Esophagus squamous epithelium (tissue), 5 donors: ENCODE measurements around the gene CLCN2. TPM values are rescaled to one million over a fixed set of nuclear protein-coding genes. Genes with fewer than 3 reads are reported as not detected.

Experiments
- DNase-seq: peaks from one replicate; lab custom pipeline; 2025; lab: John Stamatoyannopoulos, UW
- H3K27ac ChIP-seq, 4 donors: fragments of 200-600 bp; sonication (generic); one replicate each; pipeline ENCODE4 v1.5.1; 2016 to 2019; ENCODE audit warnings: mild to moderate bottlenecking in 1 of 4
- H3K27me3 ChIP-seq, 4 donors: fragments of 200-600 bp; sonication (generic); 1 replicate in 3 of 4; 2 replicates in 1 of 4; pipeline versions ENCODE4 v1.5.1 to v1.6.0; 2017 to 2021; ENCODE audit warnings: antibody characterized with exemption in 1 of 4
- H3K36me3 ChIP-seq, 3 donors: fragments of 200-600 bp; sonication (generic); one replicate each; pipeline ENCODE4 v1.5.1; 2016 to 2019
- H3K4me1 ChIP-seq, 3 donors: fragments of 200-600 bp; sonication (generic); one replicate each; pipeline ENCODE4 v1.5.1; 2017 to 2019
- H3K4me3 ChIP-seq, 4 donors: fragments of 200-600 bp; sonication (generic); 1 replicate in 3 of 4; 2 replicates in 1 of 4; pipeline ENCODE4 v1.5.1; 2016 to 2019; ENCODE audit warnings: mild to moderate bottlenecking in 2 of 4, moderate library complexity in 1 of 4
- H3K9me3 ChIP-seq, 3 donors: fragments of 200-600 bp; sonication (generic); one replicate each; pipeline ENCODE4 v1.5.1; 2016 to 2019
- POLR2A ChIP-seq, 4 donors: fragments of 450-650 bp; IDR thresholded peaks; one replicate each; pipeline ENCODE4 v1.6.1; 2017; ENCODE audit warnings: antibody characterized with exemption in 4 of 4, mild to moderate bottlenecking in 4 of 4, moderate library complexity in 3 of 4
- WGBS, 2 donors: methylation state at CpG; one replicate each; pipeline ENCODE4 v1.1.5; 2018; 5-methylcytosine and 5-hydroxymethylcytosine counted together
- intact Hi-C: fragments of 100-400 bp; cut with DNase I; formaldehyde crosslinking; loops from one replicate; pipeline ENCODE4 v1.15.0; 2022
- total RNA-seq, 4 donors: library from RNA; depleted of rRNA; stranded (reverse); fragments of >200 nt; gene quantifications; one replicate each; pipeline ENCODE4 v1.1.0, GENCODE V29; 2016
- TF ChIP-seq, protein P1 (sequence below), 6 experiments: fragments of 450-650 bp in 4 of 6; fragments of 200-600 bp in 2 of 6; sonication (generic) in 2 of 6; IDR thresholded peaks; one replicate each; pipeline ENCODE4 v1.5.1; 2016 to 2019; ENCODE audit warnings: antibody characterized with exemption in 6 of 6, mild to moderate bottlenecking in 4 of 6, moderate library complexity in 4 of 6
- donor health status: DM: yes; HTN: yes; CAD: no.

CLCN2 gene
- total RNA-seq, 4 donors from 2014 or later: 2.1 to 4.2 (median 3.0) TPM

DNA sequence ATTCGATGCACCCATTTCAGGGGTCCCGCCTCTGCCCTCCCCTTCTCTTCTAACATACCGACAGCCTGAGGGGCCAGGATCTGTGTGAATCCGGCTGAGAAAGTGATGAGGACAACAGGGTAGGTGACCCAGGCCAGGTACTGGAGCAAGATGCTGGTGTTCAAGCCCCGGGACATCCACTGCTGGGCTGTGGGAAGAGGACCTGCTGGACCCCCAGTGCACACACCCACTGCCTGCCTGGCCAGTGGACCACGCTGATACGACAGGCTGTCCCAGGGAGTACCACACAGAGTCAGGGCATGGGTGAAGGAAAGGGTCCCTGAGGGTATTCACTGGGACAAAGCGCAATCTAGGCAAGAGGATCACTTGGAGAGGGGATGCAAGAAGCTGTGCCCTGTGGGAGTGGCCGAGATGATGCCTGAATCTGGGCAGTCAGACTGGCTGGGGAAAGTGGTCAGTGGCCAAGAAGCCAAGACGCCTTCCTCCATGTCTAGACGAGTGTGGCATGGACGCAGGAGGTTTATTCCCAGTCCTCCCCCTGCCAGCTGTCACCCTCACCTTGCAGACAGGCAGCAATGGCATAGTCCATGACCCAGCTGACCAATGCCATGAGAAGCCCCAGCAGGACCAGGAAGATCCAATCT, 3.2 kb downstream of the CLCN2 start:
- Histone ChIP-seq H3K27me3 (no peaks in the 10 kb centered on the region), H3K36me3 (peaks cover 0 to 35% (median 0%) of the 10 kb centered on the region in 3 donors), H3K27ac (no peak overlapping the region), H3K4me3 (no peak overlapping the region), H3K4me1 (peaks cover 9 to 32% (median 12%) of the 10 kb centered on the region in 3 donors), H3K9me3 (no peaks in the 10 kb centered on the region)
- intact Hi-C loops: loop anchor here (10.0 kb wide), 1 partner anchor 53 kb away; no protein-coding TSS in a partner anchor
- TF ChIP-seq POLR2A (IDR thresholded peaks at IDR 0.05): no peak
- TF ChIP-seq, protein P1, sequence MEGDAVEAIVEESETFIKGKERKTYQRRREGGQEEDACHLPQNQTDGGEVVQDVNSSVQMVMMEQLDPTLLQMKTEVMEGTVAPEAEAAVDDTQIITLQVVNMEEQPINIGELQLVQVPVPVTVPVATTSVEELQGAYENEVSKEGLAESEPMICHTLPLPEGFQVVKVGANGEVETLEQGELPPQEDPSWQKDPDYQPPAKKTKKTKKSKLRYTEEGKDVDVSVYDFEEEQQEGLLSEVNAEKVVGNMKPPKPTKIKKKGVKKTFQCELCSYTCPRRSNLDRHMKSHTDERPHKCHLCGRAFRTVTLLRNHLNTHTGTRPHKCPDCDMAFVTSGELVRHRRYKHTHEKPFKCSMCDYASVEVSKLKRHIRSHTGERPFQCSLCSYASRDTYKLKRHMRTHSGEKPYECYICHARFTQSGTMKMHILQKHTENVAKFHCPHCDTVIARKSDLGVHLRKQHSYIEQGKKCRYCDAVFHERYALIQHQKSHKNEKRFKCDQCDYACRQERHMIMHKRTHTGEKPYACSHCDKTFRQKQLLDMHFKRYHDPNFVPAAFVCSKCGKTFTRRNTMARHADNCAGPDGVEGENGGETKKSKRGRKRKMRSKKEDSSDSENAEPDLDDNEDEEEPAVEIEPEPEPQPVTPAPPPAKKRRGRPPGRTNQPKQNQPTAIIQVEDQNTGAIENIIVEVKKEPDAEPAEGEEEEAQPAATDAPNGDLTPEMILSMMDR (IDR thresholded peaks at IDR 0.05): no peak
- 90 to 95% methylated on average over 5 to 10 of the region's 12 CpGs for WGBS, 2 donors
- no peak for DNase-seq

DNA sequence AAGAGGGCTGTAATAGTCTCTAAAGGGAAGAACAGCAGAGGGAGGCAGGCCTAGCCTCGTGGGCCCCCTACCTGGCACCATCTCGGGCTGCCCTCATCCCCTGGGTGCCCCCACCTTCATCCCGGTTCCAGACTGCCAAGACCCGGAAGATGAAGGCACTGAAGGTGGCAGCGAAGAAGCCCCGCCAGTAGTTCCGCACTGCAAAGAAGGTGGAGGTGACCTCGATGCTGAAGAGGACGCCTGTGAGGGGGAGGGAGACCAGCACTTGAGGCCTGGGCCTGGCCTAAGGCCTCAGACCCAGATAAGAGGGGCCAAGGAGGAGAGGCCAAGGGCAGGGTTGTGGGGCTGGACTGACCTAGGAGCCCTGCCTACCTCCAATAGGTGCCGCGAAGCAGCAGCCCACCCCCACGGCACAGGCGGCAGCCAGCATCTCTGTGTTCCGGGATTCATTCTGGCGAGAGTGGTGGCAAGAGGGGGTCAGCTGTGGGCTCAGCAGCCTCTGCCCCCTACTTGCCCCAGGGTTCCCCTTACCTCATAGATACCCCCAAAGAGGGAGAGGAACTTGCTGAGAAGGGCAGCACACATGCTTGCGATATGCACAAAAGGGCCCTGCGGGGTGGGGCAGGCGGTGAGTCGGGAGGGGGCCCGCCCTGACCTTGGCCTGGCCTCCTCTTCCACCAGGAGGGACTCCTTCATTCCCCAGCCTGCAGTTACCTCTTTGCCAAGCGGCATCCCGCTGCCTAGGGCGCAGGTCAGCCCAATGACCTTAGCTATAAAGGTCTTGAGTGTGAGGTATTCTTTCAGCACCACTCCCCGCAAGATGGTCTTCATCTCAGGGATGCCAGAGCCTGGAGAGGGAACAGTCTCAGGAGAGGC, 3.9 kb downstream of the CLCN2 start:
- intact Hi-C loops: loop anchor here (10.0 kb wide), 1 partner anchor 53 kb away; no protein-coding TSS in a partner anchor
- H3K4me3 ChIP-seq: no peak overlapping the region
- no peak for TF ChIP-seq POLR2A (IDR thresholded peaks at IDR 0.05)
- TF ChIP-seq, protein P1 (IDR thresholded peaks at IDR 0.05): no peak
- H3K27me3 ChIP-seq: no peaks in the 10 kb centered on the region
- no peak overlapping the region for H3K27ac ChIP-seq
- peaks cover 9 to 34% (median 12%) of the 10 kb centered on the region in 3 donors for H3K4me1 ChIP-seq
- no peaks in the 10 kb centered on the region for H3K9me3 ChIP-seq
- 92 to 94% methylated on average over 14 to 15 of the region's 24 CpGs for WGBS, 2 donors
- no peak for DNase-seq
- peaks cover 0 to 35% (median 0%) of the 10 kb centered on the region in 3 donors for H3K36me3 ChIP-seq

DNA sequence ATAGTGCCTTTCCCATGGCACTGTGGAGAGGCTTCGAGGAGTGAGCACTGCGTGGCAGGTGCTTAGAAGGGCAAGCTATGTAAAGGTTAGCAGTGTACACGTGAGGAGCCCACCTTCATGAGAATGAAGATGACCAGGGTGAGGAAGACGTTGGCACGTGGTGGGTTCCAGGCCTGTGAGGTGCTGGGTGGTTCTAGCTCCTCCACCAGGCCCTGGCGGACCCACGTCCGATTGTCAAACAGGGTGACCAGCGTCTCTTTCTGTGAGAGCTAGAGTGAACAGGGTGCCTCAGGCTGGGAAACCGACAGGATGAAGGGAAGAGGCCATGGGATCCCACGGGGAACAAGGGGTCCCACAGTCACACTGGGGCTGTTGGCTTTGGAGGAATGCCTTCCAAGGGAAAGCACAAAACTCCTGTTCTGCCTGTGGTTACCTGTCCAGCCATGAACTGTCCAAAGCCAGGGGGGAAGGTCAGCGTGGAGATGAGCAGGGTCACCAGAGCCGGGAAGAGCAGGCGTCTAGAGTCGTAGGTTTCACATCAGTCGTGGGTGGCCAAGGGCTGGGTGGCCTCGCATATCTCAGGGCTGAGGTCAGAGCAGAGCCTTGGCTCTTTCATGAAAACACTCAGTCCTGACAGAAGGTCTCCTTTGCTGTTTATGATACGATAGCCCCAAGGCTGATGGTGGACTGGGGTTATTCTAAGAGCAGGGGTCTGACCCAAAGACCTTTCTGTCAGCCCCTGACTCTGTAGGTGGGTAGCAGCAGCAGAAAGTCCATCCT, 6.0 kb downstream of the CLCN2 start:
- Histone ChIP-seq H3K27ac (no peak overlapping the region), H3K36me3 (peaks cover 0 to 35% (median 0%) of the 10 kb centered on the region in 3 donors), H3K4me1 (peaks cover 2 to 39% (median 4%) of the 10 kb centered on the region in 3 donors), H3K4me3 (no peak overlapping the region), H3K9me3 (no peaks in the 10 kb centered on the region), H3K27me3 (no peaks in the 10 kb centered on the region)
- DNase-seq: no peak
- TF ChIP-seq, protein P1 (IDR thresholded peaks at IDR 0.05): no peak
- TF ChIP-seq POLR2A (IDR thresholded peaks at IDR 0.05): no peak
- intact Hi-C loops: loop anchor here (10.0 kb wide), 1 partner anchor 51 kb away; no protein-coding TSS in a partner anchor
- 76 to 85% methylated on average over 13 to 14 of the region's 18 CpGs for WGBS, 2 donors

DNA sequence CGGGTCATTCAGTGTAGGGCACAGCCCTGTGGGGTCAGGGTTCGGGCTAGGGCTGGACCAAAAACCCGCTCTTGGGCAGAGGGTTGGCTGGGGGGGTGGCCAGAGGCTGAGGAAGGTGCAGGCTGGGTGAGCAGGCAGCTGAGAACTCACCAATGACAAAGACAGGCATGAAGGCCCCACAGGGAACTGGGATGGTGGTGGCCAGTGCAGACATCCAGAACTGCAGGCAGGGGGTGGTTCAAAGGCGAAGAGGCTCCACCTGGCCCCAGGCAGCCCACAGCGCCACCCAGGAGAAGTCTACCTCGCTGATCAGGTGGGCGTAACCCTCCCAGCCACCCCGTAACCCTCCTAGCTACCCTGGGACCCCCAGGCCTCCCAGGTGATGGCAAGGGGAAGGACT, 6.7 kb downstream of the CLCN2 start:
- Histone ChIP-seq H3K27me3 (no peaks in the 10 kb centered on the region), H3K36me3 (peaks cover 0 to 35% (median 0%) of the 10 kb centered on the region in 3 donors), H3K4me1 (peaks cover 0 to 32% (median 0%) of the 10 kb centered on the region in 3 donors), H3K4me3 (no peak overlapping the region), H3K27ac (no peak overlapping the region), H3K9me3 (no peaks in the 10 kb centered on the region)
- intact Hi-C loops: loop anchor here (10.0 kb wide), 1 partner anchor 50 kb away; no protein-coding TSS in a partner anchor
- WGBS, 2 donors: 75 to 77% methylated on average over 5 to 8 of the region's 8 CpGs
- TF ChIP-seq POLR2A (IDR thresholded peaks at IDR 0.05): no peak
- TF ChIP-seq, protein P1 (IDR thresholded peaks at IDR 0.05): no peak
- no peak for DNase-seq
